HG03460 (cell line): ENCODE measurements around the gene PPP1R16B.

ENCODE experiments used
- ATAC-seq: cut with Tn5 transposase; IDR thresholded peaks from one replicate; pipeline ENCODE4 v1.9.1; 2021; ENCODE audit not compliant: unreplicated experiment

PPP1R16B gene

GRCh38 chr20:38805502-38805957 lies at the start of gene PPP1R16B:
TSS of gene PPP1R16B (plus strand) at chr20:38805697. CDS start at chr20:38835926, 30,229 bp downstream.
- ATAC-seq, result peak; percentile 55

- ATAC-seq, result no peak
Measured at GRCh38 chr20:38757145-38757775, 48.2 kb upstream of the PPP1R16B start.

GRCh38 chr20:38759106-38759505 lies 46.4 kb upstream of the PPP1R16B start:
- ATAC-seq, result no peak

- no peak for ATAC-seq
Measured at GRCh38 chr20:38760978-38761377, 44.5 kb upstream of the PPP1R16B start.

GRCh38 chr20:38762174-38762573 lies 43.3 kb upstream of the PPP1R16B start:
- ATAC-seq, result no peak

- ATAC-seq, result no peak
Measured at GRCh38 chr20:38763616-38764015, 41.9 kb upstream of the PPP1R16B start.

GRCh38 chr20:38764567-38765318 lies 40.8 kb upstream of the PPP1R16B start:
- no peak for ATAC-seq

- no peak for ATAC-seq
Measured at GRCh38 chr20:38766071-38766470, 39.4 kb upstream of the PPP1R16B start.

GRCh38 chr20:38769376-38770295 lies 35.9 kb upstream of the PPP1R16B start:
- no peak for ATAC-seq

GRCh38 chr20:38770546-38770945 lies 35.0 kb upstream of the PPP1R16B start:
- no peak for ATAC-seq

GRCh38 chr20:38770970-38771369 lies 34.5 kb upstream of the PPP1R16B start:
- ATAC-seq, result no peak

- ATAC-seq, result no peak
Measured at GRCh38 chr20:38771621-38772020, 33.9 kb upstream of the PPP1R16B start.

GRCh38 chr20:38774167-38774566 lies 31.3 kb upstream of the PPP1R16B start:
- ATAC-seq, result no peak

GRCh38 chr20:38776363-38776762 lies 29.1 kb upstream of the PPP1R16B start:
- no peak for ATAC-seq

- ATAC-seq, result no peak
Measured at GRCh38 chr20:38779247-38780097, 26.0 kb upstream of the PPP1R16B start.

- ATAC-seq, result no peak
Measured at GRCh38 chr20:38782275-38782674, 23.2 kb upstream of the PPP1R16B start.

- ATAC-seq, result no peak
Measured at GRCh38 chr20:38787870-38788269, 17.6 kb upstream of the PPP1R16B start.

- ATAC-seq, result no peak
Measured at GRCh38 chr20:38789503-38790199, 15.8 kb upstream of the PPP1R16B start.

- ATAC-seq, result no peak
Measured at GRCh38 chr20:38790200-38791053, 15.1 kb upstream of the PPP1R16B start.
